Activated naive CD4-positive, alpha-beta T cell treated with Interleukin-2 at 50 U/mL for 16 hours (primary cell): Measurements from ENCODE around the gene PSMG4.

Source experiments
- DNase-seq: peaks from one replicate; pipeline ENCODE4 v3.0.0-alpha.2; 2020

PSMG4 gene

DNA sequence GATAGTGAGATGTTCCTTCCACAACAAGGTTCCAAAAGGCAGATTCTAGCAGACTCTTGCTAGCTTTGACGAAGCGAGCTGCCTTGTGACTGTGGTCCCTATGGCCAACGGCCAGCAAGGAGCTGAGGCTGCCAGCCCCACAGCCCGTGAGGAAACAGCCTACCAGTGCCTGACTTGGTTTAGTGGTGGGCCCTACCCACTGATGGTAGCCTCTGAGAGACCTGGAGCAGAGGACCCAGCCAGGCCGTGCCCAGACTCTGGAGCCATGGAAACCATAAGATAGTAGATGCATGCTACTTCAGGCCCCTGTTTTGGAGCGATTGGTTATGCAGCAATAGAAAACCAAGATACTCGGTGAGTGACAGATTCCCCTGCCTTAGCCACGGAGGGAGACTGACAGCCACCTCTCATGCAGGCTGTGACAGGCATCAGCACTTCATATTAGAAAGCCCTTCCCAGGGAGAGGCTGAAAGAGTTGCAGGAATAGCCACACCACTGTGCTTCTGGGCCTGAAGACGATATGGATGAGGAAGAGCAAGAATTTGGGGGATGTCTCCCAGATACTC is 19.2 kb downstream of the PSMG4 start:
- DNase-seq: no peak

DNA sequence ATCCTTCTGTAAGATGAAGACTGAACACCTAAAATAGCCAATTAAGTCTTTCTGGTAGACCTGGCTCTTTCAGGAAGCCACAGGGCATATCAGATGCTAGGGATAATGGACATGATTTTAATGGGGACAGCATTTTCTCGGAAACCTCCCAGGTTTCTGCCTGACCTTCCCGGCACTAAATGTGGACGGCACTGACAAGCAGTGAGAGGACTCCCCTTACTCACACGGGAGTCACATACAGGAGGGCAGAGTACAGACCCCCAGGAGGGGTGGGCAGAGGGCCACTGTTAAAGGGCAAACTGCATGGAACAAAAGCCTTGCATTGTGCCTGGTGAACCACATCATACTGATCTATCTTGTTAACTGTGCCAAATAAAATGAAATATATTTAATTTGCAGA is 19.9 kb downstream of the PSMG4 start:
- no peak for DNase-seq

GRCh38 chr6:3280091-3280490 is 21.3 kb downstream of the PSMG4 start:
- DNase-seq: no peak

DNA sequence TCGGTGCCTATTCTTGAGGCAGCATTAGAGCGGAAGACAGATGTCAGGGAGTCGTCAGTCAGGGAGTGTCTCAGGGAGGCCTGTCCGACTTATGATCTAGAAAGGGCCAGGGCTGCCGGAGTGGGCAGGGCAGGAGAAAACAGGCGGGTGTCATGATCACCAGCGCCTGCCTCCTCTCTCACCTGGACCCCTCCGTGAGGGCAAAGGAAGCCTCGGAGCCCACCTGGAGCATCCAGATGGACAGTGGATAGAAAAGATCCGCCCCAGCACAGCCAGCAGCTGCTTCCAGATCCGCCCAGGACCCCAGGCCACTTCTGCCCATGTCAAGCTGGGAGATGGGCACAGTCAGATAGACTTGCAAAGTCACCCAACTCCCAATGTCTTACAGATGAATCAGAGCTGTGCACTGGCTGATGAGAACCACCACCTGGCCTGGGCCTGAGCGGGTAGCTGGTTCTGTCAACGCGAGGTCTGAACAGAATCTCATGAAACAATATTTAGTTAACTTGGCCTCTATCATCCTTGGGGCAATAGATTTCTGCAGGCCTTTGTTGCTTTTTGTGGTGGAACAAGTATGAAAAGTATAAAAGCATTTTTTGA is 22.2 kb downstream of the PSMG4 start:
- no peak for DNase-seq

GRCh38 chr6:3281631-3282475 is 23.1 kb downstream of the PSMG4 start:
- no peak for DNase-seq

DNA sequence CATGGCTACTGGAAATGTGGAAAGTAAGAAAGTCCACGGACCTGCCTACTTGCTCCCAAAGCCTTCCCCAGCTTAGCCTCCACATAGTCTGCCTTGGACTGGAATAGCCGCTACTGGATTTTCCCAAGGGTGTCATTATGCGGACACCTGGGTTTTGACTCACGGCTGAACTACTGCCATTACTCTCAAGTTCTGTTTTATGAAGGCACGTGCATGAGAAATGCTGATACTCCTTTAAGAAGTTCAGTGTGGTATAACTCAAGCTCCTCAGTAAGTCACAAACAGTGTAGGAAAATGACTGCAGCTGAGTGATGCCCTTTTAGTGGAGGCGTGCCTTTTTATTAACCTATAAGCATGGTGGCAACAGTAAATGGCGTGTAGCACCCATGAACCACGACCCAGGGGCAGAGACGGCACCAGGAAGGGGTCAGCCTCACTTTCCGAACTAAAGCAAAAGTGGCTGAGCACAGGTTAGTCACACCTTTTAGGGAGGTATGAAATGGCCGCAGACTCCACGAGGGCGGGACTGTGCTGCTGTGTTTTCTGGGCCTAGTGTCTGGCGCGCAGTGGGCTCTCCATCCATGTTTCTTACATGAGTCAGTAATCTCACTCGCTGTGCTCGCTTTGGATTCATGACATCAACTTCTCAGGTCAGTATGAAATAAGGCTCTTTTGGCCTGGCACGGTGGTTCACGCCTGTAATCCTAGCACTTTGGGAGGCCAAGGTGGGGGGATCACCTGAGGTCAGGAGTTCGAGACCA is 23.9 kb downstream of the PSMG4 start:
- DNase-seq: no peak

DNA sequence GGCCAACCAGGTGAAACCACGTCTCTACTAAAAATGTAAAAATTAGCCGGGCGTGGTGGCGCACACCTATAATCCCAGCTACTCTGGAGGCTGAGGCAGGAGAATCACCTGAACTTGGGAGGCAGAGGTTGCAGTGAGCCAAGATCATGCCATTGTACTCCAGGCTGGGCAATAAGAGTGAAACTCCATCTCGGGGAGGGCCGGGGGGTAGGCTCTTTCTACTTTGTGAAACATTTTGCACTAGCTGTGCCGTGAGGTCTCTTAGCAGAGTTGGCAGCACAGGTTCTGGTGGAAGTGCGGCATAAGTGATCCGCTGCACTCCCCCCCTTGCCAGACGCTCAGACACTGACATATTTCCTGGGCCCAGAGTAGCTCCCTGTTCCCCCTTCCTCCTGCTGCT is 24.5 kb downstream of the PSMG4 start:
- no peak for DNase-seq

DNA sequence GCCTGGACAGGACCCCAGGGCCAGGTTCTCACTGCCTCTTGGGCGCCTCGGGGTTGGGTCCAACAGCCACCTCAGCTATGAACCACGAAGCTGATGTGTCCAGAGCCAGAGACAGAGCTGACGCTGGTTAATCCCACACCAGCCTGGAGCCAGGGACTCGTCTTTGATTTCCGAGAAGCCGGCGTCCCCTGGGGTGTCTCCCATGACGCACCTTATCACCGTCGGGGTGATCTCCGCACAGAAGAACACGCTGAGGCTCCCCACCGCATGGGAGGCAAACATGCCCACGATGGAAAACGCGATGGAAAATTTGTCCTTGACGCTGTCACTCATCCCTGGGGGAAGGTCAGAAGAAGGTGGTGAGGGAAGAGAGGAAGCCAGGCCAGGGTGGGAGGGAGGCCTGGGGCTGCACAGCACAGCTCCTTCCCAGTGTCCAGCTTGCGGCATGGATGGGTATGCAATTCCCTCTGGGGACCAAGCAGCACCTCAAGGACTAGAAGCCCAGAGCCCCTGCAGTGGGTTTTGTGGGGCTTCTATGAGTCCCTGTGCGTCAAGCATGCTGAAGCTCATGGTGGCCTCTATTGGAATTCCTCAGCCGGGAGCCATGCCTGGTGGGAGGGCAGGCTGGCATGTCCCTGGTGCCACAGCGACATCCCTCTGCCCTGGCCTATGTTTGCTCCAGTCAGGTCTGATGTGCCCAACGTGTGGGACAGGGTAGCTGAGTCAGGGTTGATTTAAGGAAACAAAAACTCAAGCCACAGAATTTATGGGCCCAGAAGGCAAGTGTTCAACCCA is 25.1 kb downstream of the PSMG4 start:
- no peak for DNase-seq

DNA sequence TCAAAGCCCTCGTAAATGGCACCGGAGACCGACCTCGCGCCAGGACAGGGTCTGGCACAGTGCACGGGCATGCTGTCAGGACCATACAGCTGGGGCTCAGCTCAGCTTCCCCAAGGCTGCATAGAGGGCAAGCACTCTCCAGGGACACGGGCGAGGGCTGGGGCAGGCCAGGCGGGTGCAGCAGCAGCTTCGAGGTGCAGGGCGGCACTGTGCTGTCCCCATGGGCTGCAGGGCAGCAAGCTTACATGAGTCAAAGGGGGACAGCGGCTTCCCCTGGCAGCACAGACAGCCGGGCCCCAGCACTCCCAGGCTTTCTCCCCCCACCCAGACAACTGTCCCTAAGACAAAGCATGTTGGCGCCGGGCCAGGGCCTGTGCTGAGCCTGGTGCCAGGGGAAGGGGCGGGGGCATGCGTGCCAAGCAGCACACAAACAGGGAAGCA is 25.7 kb downstream of the PSMG4 start:
- no peak for DNase-seq

DNA sequence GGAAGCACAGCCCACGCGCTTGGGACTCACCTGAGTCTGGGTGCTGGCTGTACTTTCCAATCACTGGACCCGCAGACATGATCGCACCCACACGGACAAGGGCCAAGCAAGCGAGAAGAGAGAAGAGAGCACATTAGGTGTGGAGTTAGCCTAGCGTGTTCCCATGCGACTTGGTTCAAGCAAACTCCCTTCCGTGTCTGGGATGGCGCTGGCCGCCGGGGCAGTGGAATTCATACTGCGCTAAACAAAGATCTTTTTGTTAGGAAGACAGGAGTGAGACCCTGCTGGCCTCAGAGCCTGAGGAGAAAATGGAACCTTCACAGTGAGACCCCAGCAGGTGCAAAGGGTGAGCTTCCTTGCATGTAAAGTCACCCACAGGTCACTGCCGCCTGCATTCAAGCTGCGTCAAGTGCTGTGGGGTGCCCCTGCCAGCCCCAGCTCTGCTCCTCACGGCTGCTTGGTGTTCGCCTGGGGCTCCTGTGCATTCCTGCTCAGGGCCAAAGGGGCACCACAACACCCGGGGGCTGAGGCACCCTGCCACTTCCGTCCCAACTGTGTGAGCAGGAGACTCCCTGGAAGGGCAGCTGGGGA is 26.4 kb downstream of the PSMG4 start:
- DNase-seq: no peak

DNA sequence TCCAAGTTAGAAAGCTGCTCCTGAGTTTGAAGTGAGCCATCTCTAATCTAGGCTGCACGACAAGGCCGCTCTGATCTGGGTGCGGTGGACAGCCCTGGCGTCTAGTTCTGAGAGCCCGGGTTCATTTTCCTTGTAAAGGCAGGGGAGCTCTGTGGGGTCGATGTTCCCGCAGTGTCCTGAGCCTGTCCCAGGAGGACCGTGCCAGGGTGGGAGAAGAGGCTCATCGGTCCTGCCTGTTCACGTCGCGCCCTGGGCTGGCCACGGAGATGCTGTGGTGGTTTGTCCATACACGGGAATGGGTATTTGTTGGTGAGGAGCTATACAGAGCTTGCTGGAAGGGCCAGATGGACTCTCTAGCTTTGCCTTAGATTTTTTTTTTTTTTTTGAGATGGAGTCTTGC is 27.0 kb downstream of the PSMG4 start:
- no peak for DNase-seq

DNA sequence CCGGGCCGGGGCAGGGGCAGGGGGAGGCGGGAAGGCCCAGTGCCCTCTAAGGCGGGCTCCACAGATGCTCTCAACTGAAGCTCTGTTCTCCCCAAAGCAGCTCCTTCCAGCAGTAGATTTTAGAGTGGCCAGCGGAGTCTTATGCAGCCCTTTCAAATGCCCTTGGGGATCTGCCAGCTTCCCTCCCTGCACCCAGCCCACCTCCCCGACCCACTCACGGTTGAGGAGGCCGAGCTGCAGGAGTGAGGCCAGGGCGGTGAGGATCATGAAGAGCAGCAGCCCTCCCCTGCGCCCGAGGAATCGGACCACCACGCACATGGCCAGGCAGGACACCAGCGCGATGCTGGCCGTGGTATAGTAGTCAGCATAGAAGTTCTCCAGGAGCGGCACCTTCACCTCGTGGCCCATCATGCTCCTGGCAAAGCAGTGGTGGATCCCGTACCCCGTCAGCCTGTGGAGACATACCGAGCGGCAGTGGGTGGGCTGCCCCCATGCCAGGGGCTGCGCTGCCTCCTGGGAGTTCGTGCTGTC is 28.0 kb downstream of the PSMG4 start:
- no peak for DNase-seq

- DNase-seq: no peak
Measured at GRCh38 chr6:3287308-3287707, 28.6 kb downstream of the PSMG4 start.

- no peak for DNase-seq
Measured at GRCh38 chr6:3287976-3288707, 29.4 kb downstream of the PSMG4 start.

DNA sequence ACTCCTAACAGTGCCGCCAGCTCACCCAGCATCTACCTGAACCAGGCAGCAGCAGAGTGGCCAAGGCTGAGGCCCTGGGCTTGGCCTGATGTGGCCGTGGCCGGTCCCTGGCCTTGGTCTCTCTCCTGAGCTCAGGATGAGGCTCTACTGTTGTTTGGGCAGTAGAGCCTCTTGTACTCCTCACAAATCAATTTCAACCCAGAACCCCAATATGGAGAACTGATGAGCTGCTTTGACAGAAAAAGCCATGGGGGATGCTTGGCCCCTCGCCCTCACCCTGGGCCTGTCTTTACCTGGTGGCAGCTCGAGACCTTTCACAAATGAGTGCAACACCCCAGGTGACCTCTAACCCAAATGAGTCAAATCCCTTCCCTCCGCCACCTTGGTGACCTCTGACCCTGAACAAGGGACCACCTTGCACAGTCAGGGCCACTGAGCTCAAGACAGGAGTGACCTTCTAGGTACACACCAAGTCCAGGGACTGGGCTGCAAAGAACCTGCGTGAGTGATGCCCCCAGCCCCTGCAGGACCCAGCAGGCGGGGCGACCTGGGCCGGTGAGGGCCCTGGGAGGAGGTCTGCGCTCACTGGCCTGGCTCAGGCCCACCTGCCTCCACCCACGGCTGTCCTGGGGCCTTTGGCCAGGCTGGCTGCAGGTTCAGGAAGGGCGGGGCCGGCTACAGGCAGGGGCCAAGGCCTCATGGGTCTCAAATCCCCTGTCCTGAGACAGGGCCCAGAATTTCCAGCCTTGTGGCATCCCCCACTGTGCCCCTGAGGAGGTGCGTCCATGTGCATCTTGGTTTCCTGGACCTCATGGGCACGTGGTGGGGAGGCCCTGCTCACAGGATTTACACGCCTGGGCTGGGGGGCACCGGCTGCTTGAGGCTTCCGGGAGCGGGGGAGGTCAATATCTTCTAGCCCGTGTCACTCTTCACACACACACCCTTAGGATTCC is 30.2 kb downstream of the PSMG4 start:
- no peak for DNase-seq

DNA sequence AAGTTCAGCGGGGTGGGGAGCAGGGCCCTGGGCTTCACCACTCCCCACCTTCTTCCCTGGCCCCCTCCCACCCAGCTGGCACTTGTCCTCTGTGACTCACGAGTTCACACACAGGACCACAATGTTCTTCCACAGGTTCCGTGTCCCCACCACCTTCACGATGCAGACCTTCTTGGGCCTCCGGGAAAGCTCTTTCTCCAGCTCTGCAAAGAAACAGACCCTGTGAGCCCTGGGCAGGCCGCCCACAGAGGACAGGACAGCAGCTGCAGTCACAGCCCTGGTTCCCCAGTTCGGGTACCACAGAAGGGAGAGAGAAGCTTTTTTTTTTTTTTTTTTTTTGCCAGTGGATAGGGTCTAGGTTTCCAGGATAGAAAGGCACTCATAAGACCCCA is 30.9 kb downstream of the PSMG4 start:
- DNase-seq: no peak

DNA sequence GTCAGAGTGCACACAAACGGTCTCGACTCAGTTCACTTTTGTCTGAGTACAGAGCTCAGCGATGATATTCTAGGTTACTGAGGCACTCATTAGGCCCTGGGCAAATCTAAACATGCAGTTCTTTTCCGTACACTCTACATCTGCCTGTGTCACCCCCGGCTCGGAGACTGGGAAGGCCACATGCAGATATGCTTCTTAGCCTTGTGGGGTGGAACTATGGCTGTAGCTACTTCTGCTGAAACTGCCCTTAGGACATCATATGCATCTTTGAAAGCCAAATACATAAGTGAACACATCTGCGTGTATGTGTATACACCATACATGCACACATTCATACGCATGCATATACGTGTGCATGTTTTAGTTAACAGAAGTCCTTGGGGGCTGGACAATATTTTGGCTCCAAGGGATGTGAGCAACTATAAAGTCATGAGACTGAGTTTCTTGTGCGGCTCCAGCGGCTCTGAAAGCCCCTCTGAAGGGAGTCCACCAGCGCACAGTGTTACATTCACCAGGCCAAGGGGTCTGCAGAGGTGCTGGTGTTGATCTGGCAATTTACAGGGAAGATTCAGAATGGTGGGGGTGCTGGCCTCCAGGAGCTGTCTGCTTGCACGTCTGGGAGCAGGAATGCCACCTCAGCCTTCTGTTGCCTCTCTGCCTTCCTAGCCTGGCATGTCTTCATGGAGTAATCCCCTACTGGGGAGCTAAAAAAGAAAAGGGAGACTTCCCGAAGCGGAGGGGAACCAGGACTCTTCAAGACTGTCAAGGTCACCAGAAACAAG is 31.6 kb downstream of the PSMG4 start:
- DNase-seq: no peak

DNA sequence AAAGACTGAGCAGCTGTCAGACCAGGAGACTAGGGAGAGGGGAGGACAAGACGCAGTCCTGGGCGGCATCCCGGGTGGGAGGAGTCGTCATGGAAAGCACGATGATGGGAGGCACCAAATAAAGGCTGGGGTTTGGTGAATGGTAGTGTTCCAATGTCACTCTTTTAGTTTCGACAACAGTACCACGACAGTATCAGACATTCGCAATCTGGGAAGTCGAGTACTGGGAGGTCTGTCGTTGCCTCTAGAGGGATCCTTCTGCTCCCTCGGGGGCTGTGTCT is 32.1 kb downstream of the PSMG4 start:
- no peak for DNase-seq

- DNase-seq: no peak
Measured at GRCh38 chr6:3291346-3291745, 32.6 kb downstream of the PSMG4 start.

- no peak for DNase-seq
Measured at GRCh38 chr6:3291987-3292386, 33.2 kb downstream of the PSMG4 start.
